ENCODE measurements around the gene SUMF1.

Gene SUMF1

GRCh38 chr3:4440951-4441350, 26.1 kb downstream of the SUMF1 start:
- no peak overlapping the region for H3K4me3 ChIP-seq (ENCODE audit: low read depth, low read length)
- no peak for DNase-seq (ENCODE audit: low read depth)
- TF ChIP-seq CTCF (IDR thresholded peaks at IDR 0.05; ENCODE audit: insufficient read depth, low read depth, low read length, missing control alignments), result no peak

GRCh38 chr3:4438296-4438695, 28.8 kb downstream of the SUMF1 start:
- no peak overlapping the region for H3K4me3 ChIP-seq (ENCODE audit: low read depth, low read length)
- no peak for TF ChIP-seq CTCF (IDR thresholded peaks at IDR 0.05; ENCODE audit: insufficient read depth, low read depth, low read length, missing control alignments)
- no peak for DNase-seq (ENCODE audit: low read depth)

- no peak for DNase-seq (ENCODE audit: low read depth)
- H3K4me3 ChIP-seq (ENCODE audit: low read depth, low read length), result no peak overlapping the region
- no peak for TF ChIP-seq CTCF (IDR thresholded peaks at IDR 0.05; ENCODE audit: insufficient read depth, low read depth, low read length, missing control alignments)
Observed at GRCh38 chr3:4432259-4432658, 34.8 kb downstream of the SUMF1 start.

GRCh38 chr3:4429648-4430350, 37.3 kb downstream of the SUMF1 start:
- H3K4me3 ChIP-seq (ENCODE audit: low read depth, low read length), result no peak overlapping the region
- DNase-seq (ENCODE audit: low read depth), result no peak
- no peak for TF ChIP-seq CTCF (IDR thresholded peaks at IDR 0.05; ENCODE audit: insufficient read depth, low read depth, low read length, missing control alignments)

GRCh38 chr3:4426782-4427344, 40.2 kb downstream of the SUMF1 start:
- no peak overlapping the region for H3K4me3 ChIP-seq (ENCODE audit: low read depth, low read length)
- peak; percentile 84 for DNase-seq (ENCODE audit: low read depth)

GRCh38 chr3:4426261-4426781, 40.7 kb downstream of the SUMF1 start:
- TF ChIP-seq CTCF (IDR thresholded peaks at IDR 0.05; ENCODE audit: insufficient read depth, low read depth, low read length, missing control alignments), result no peak
- DNase-seq (ENCODE audit: low read depth), result no peak

More at GRCh38 chr3:4426782-4427344, 40.2 kb downstream of the SUMF1 start:
- no peak for TF ChIP-seq CTCF (IDR thresholded peaks at IDR 0.05; ENCODE audit: insufficient read depth, low read depth, low read length, missing control alignments)

More at GRCh38 chr3:4426261-4426781, 40.7 kb downstream of the SUMF1 start:
- H3K4me3 ChIP-seq (ENCODE audit: low read depth, low read length), result no peak overlapping the region
